ENCODE results near the gene CHSY1.
"Not testable (repeated sequence)": the region's sequence is repeated elsewhere in the genome, so short reads cannot be mapped to it uniquely, and the experiment has no call there.

CHSY1 gene, protein sequence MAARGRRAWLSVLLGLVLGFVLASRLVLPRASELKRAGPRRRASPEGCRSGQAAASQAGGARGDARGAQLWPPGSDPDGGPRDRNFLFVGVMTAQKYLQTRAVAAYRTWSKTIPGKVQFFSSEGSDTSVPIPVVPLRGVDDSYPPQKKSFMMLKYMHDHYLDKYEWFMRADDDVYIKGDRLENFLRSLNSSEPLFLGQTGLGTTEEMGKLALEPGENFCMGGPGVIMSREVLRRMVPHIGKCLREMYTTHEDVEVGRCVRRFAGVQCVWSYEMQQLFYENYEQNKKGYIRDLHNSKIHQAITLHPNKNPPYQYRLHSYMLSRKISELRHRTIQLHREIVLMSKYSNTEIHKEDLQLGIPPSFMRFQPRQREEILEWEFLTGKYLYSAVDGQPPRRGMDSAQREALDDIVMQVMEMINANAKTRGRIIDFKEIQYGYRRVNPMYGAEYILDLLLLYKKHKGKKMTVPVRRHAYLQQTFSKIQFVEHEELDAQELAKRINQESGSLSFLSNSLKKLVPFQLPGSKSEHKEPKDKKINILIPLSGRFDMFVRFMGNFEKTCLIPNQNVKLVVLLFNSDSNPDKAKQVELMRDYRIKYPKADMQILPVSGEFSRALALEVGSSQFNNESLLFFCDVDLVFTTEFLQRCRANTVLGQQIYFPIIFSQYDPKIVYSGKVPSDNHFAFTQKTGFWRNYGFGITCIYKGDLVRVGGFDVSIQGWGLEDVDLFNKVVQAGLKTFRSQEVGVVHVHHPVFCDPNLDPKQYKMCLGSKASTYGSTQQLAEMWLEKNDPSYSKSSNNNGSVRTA

DNA sequence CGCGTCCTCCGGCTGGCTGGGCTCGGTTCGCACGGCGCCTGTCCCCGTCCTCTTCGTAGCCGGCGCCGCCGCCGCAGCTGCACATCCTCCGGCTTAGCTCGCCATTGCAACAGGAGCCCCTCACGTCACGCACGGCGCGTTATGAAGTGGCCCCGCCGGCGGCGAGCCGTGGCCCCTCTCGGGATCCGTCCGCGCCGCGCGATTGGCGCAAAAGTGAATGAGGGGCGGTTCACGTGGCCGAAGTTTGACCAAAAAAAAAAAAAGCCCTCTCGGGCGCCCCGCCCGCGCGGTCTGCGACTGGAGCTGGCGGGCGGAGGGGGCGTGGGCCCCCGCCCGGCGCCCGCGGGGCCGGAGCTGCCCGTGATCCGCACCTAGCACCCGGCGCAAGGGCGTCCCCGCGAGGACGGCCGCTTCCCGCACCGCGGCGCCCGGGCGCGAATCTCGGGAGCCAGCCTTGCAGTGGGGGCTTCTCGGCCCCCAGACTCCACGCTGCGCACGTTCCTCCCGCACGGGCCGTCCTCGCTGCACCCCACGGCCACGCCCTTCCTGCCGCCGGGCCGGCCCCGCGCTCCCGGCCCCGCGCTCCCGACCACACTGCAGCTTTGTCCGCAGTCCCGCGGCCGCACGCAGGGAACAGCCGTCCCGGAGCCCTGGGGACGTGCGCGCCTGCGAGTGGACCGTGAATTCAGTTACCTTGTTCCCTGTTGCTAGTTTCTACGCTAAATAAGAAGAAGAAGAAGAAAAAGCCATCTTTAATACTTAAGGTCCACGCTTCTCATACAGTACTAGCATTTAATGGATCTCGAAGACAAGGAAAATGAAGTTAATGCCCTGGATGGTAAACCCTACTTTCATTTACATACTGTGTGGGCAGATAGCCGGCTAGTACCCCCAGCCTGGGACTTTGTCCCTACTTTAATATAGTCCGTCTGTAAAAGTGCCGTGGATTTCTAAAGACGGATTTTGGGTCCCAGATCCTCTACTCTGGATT is at the start of gene CHSY1:
CHSY1 (minus strand) TSS at position 219 of the 991 bp plus-strand sequence. CDS start 592 bp downstream, outside the sequence.
- peak; percentile 60 to 63 for DNase-seq (ENCODE audit: low read depth in 2 of 2)

DNA sequence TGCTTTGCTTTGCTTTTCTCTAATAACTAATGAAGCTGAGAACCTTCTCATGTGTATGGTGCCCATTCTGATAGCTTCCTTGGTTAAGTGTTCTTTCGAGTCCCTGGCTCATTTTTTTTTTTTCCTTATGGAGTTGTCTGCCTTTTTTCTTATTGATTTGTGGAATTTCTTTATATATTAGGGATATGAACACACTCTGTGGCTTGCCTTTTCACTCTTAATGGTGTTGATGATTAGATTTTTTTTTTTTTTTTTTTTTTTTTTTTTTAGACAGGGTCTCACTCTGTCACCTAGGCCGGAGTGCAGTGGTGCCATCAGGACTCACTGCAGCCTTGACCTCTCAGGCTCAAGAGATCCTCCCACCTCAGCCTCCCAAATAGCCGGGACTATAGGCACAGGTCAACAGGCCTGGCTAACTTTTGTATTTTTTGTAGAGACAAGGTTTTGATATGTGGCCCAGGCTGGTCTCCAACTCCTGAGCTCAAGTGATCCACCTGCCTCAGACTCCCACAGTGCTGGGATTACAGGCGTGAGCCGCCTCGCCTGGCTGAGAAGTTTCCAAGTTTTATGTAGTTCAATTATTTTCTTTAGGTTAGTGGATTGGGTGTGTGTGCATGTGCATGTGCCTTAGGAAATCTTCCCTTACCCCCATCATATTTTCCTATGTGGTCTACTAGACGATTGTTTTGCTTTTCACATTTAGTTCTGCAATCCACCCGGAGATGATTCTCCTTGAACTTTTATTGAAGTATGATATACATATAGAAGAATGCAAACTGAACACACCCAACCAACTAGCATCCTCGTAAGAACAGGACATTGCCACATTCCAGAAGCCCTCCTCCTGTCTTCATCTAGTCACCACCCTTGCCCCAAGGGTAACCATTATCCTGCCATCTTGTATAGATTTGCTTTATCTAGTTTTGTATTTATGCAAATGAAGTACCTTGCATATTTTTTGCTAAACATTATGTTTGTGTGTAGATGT is 44.9 kb upstream of the CHSY1 start:
- DNase-seq (ENCODE audit: low read depth in 2 of 2) = no peak

DNA sequence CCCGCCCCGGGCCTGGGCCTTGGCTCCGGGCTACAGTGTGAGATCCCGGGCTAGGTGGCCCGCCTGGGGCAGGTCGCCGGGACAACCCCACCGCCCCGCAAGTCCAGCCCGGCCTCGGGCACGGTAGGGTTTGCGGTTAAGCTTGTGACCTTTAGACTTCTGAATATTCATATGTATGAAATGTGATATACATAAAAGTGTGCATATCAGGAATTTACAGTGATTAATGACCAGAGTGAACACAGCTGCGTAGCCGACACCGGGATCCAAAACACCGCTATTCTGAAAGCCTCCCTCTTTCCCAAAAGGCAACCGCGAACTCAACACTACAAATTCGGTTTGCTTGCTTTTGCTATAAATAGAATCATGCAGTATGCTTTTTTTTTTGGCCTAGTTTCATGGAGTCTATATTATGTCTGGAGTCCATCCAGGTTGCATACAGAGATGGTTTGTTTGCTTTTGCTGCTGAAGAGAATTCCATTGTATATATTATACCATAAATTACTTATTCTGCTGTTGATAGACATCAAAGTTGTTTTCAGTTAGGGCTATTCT is 43.8 kb upstream of the CHSY1 start:
- DNase-seq (ENCODE audit: low read depth in 2 of 2) = no peak

DNA sequence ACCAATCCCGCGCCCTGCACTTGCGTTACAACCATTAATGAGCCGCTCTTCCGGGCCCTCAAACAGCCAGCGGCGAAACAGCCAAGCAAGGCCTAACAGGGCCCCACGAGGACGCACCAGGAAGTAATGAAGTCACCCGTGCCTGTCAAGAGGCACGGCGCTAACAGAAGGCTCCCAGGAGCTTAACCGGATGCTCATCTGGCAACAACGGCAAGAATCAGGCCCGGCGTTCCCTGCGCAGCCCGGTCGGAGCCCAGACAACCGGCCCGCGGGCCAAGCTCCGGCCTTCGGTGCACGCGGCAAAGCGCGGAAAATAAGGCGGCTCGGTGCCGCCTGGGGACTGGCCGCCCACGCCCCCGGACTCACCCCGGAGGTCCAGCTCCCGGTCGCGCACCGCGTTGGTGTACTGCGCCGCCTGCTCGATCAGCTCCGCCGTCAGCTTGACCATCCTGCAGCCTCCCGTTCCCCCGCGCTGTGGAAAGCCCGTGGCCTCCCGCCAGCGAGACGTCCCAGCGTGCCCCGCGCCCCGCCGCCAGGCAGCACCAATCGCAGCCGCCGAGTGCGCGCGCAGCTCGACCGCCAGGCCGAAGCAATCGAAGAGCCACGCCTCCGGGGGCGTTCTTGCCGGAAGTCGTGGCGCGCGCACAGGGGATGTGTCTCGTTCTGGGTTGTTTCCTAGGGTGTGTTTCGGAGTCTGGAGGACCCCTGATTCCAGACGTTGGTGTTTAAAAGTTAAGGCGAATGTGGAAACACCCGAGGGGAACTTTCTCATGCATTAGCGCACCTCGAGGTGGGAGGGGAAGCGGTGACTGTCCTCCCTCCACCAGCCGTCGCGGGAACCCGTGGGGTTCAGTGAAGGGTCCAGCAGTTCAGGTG is 43.1 kb upstream of the CHSY1 start, which contains the start of gene SNRPA1:
SNRPA1 (minus strand) TSS at position 518 of the 876 bp plus-strand sequence; CDS start at position 448, 70 bp downstream.
- peak; percentile 92 to 95 for DNase-seq (ENCODE audit: low read depth in 2 of 2)

DNA sequence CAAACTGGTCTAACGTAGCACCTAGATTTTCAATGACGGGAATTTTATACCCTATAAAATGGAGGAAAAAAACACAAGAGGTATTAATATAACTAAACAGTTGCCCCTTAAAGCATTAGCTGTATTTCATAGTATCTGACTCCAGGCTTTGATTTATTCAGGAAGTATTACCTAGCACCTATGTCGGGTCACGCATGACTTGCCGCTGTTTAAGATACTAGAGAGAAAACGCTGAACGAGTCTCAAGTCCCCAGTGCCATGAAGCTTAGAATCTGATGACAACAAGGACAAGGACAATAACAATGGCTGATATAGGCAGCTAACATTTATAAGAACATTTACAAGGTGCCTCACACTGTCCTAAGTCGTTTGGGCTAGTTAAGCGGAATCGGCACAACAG is 41.3 kb upstream of the CHSY1 start:
- no peak for DNase-seq (ENCODE audit: low read depth in 2 of 2)

DNA sequence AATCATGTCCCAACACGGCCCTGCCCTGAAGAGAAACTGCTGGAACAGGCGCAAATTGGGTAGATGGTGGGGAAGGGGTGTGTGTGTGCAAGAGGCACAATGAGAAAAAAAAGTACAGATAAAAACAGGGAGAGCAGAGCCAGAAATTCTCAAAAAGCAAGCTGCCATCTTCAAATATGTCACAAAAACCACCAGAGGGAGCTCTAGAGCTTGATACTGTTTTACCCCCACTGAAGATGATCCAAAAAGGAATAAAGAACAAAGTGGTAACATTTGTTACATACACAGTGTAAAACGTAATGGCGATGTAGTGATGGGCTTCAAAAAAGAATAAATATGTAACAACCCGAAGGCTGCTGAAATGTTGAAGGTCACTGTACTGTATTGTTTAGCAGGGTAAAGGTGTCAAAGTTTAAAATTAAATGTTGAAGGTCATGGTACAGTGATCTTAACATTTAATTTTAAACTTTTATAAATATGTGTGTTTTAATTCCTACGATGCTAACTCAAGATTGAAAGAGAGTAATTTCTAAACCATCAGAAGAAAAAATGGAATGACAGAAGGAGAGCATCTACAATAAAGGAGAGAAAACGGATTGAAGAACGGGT is 37.2 kb upstream of the CHSY1 start:
- DNase-seq (ENCODE audit: low read depth in 2 of 2) = no peak

DNA sequence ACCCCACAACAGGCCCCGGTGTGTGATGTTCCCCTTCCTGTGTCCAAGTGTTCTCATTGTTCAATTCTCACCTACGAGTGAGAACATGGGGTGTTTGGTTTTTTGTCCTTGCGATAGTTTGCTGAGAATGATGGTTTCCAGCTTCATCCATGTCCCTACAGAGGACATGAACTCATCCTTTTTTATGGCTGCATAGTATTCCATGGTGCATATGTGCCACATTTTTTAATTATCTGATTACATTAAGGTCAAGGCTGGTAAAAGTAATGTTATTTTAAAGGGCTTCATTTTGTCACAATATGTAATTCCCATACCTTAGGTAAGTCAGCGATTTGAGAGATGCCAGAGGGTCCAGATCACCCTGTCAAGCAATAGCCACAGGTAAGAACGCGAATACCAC is 35.5 kb upstream of the CHSY1 start:
- not testable (repeated sequence) for DNase-seq (ENCODE audit: low read depth in 2 of 2)

DNA sequence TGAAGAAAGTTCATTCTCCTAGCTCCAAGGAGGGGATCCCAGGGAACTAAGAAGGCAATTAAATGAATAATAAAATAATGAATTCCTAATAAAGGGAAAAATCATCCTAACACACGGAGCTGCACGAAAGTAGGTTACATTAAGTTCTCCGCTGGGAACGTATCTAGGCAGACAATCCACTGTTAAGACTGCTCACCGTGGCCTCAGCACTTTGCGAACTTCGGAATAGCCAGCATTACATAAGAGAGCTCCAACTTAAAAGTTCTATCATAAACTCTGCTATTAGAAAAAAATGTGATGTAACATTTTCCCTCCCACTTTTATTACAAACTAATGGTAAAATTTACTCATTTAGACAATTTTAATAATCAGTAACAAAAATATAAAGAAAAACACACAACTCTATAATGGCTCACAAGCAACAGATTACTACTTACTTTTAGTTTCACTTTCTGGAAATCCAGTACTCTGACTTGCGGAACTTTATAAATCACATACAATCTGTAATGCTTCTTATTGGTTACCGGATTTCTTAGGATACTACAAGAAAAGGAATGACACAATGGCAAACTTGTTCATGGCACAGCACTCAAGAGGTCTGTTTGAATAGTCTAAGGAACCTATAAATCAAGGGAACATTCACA is 34.7 kb upstream of the CHSY1 start:
- no peak for DNase-seq (ENCODE audit: low read depth in 2 of 2)

DNA sequence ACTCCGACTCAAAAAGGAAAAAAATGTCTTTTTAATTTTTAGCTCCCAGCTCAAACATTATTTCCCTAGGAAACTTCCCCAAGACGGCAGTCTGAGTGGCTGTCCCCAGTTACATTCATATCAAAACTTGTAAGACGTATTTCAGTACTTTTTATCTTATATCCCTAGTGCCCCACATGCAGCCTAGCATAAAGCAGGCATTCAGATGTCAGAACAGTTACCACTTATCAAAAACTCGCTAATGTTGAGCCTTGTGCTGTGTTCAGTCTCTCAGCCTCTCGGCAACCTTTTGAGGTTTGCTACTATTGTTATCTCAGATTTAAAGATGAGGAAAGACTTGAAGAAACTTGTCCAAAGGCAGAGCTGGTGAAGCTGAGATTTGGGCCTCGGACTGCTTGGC is 32.1 kb upstream of the CHSY1 start:
- DNase-seq (ENCODE audit: low read depth in 2 of 2) = no peak

DNA sequence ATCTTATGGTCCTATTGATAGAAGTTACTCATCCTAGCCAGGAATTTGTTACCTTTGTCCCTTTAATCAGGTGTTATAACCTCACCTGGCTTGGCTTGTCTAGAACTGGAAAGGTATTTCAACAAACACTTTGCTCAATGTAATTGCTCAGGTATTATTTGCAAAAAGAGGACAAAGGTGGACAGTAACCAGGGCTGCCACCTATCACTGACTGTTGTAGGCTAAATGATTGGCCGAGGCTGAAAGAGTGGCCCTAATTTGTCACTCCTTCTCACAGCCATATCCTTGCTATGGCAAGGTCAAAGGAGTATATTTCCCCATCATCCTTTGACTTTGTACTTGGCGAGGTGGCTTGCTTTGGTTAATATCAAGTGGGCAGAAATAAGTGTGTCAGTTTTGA is 28.2 kb upstream of the CHSY1 start:
- DNase-seq (ENCODE audit: low read depth in 2 of 2) = no peak

DNA sequence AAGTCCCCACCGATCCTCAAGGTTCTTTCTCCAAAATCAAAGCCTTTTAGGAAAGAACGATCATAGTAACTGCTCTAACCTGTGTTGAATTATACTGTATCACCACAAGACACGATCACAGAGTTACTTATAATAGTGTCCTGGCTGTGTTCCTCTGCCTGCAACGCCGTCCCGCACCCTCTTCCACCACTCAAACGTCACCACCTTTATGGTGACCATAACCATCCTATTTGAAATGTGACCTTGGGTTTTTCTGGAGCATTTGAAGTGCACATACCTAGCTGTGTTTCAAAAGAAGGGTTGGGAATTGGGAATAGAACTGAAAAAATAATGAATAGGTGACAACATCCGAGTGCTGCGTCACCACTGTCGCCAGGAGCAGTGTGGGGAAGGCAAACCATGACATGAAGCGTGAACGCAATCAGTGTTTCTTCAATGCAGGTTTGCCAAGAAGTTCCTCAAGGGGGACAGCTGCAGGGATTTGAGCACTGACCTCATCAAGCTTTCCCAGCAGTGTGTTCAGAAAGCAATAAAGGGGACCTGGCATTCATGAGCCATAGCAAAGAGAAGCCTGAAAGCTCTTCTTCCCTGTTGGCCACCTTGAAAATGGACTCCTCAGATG is 26.2 kb upstream of the CHSY1 start:
- DNase-seq (ENCODE audit: low read depth in 2 of 2) = no peak

DNA sequence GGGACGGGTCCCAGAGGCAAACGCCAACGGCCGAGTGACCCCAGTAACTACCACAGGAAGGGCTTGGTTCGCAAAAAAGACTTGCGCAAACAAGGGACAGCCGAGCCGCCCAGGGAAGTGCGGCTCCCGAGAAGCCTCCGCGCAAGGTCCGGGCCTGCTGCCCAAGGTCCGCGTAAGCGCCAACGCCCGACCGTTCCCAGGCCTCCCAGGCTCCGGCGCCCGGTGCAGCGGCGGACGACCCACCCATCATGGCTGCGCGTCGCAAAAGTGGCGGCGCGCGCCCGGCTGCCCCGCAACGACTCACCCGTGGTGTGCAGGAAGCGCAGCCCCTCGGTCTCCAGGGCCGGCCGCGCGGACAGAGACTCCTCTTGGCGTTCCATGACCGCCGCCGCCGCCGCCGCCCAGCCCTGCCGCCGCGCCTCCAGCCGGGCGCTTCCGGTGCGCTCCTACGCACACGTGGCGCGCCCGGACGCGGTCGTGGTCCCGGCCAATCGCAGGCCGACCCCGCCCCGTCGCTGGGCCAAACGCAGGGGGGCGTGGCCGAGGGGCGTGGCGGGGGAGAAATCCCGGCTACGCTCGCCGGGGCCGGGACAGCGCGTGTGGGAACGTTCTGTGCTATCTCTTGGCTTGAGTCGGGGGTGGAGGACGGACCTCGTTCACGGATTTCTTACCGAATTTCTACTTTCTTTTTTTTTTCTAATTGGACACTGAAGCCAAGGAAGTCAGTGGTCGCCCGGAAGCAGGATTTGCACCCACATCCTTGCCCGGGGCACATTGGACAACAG is 25.4 kb upstream of the CHSY1 start, which contains the start of gene SELENOS:
SELENOS (minus strand) TSS at position 448 of the 785 bp plus-strand sequence; CDS start at position 380, 68 bp downstream.
- peak; percentile 76 to 85 for DNase-seq (ENCODE audit: low read depth in 2 of 2)

DNA sequence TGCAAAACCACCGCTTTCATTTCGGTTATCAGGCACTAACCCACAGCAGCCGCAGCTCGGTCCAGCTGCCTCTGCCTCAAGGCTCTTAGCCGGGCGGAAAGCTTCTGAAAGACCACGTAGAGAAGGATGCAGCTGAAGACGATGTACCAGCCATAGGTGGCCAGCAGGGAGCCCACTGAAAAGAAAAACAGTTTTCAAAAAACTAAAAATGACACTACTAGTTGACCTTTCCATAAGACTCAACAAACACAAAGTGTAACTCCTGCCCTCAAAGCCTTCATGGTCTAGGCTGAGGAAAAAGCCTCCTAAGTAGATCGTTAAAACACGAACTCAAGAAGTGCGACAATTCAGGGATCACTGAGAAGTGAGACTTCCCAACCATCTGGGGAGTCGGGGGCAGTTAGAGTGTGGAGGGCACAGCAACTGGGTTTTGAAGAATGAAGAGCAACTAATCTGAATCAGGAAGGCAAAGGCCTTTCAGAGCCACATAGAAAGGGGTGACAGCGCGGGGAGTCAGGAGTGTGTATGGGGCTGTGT is 24.7 kb upstream of the CHSY1 start:
- no peak for DNase-seq (ENCODE audit: low read depth in 2 of 2)

DNA sequence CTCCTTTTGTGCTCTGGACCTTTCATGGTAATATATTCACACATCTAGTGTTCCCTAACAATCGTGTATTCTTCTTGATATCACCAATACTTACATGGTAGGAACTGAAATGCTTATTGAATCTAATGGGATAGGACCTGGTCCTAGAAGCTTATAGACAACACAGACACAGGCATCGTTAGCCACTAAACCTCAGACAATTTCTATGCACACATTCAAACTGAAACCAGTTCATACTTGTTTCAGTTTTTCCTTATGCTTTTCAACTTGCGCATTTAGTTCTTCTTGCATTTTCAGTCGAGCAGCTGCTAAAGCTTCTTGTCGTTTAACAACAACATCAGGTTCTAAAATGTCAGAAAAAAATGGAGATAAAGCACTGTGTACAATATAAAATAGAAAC is 23.2 kb upstream of the CHSY1 start:
- no peak for DNase-seq (ENCODE audit: low read depth in 2 of 2)

DNA sequence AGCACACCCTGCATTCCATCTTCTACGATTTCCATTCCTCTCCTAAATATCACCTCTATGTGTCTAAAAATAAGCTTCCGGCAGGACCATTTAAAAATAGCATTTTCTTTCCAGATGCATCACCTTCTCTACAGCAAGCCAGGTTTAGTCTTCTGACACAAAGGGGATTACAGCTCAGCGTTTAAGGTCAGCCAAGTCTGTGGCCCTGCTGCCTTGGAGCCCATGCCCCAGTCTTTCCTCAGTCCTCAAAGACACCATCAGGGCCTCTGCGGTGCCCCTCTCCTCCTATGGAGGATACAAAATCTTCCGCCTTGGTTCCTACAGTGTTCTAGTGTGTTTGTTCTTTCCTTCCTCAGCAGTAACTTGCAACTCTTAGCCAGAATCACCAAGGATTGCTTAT is 21.7 kb upstream of the CHSY1 start:
- no peak for DNase-seq (ENCODE audit: low read depth in 2 of 2)

DNA sequence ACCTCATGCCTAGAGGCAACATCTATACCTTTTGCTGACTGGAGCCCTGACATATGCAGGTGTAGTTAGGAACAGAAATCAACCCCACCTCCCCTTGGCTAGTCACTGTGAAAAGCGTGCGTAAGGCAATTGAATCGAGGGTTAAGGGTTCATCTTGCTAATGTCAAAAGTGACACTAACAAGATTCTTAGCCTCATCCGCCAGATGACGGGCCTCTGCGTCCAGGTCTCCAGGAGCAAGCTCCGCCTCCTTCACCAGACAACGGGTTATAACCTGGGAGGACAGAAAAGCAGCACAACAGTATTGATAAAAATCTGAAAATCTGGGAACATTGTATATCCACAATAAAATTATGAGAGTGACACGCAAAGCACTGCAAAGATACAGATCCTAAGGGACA is 20.7 kb upstream of the CHSY1 start:
- DNase-seq (ENCODE audit: low read depth in 2 of 2) = no peak

All from stimulated activated CD4-positive, alpha-beta T cell treated with anti-CD3 and anti-CD28 coated beads, Interleukin-1b, Interleukin-23, amount 100 ng/mL, for 1 hour (primary cell).